ENCODE measurements around the gene KRTAP10-2. TPM values are rescaled to one million over a fixed set of nuclear protein-coding genes. Genes with fewer than 3 reads are reported as not detected.

Gene KRTAP10-2
- total and polyA plus RNA-seq, 9 of the 15 experiments (the other 6 are each of a cell fraction or from before 2014, with no cell fraction given), result not detected

GRCh38 chr21:44571296-44571695 is 20.0 kb upstream of the KRTAP10-2 start:
- Histone ChIP-seq H4K20me1 (replicated peaks; ENCODE audit: control insufficient read depth, insufficient read depth, low read length) (no peaks in the 10 kb centered on the region), H3K9me1 (ENCODE audit: control insufficient read depth, insufficient read depth, low read length) (no peaks in the 10 kb centered on the region), H3K9ac (ENCODE audit: insufficient read depth in 1 of 2, low read depth in 2 of 2, low read length in 2 of 2) (no peak overlapping the region), H3K9me3 (replicated peaks; ENCODE audit: control insufficient read depth, insufficient read depth, low read depth, low read length) (no peaks in the 10 kb centered on the region), H3K4me2 (ENCODE audit: insufficient read depth, low read length) (no peak overlapping the region), H3K4me1 (replicated peaks in 1 of 2; ENCODE audit: control insufficient read depth in 2 of 2, insufficient read depth in 2 of 2, low read length in 2 of 2) (peaks cover 0 to 24% of the 10 kb centered on the region in 2 experiments; a peak in 1 of 5 replicates), H3K27me3 (ENCODE audit: control insufficient read depth in 2 of 2, insufficient read depth in 2 of 2, low read length in 2 of 2) (peaks cover 20 to 56% of the 10 kb centered on the region in 2 experiments; a peak in 4 of 5 replicates), H3K27ac (ENCODE audit: extremely low read depth, low read depth, low read length) (no peak overlapping the region), H3K4me3 (no peak overlapping the region), H3K79me2 (ENCODE audit: control insufficient read depth, insufficient read depth, low read length) (no peaks in the 10 kb centered on the region), H3K36me3 (ENCODE audit: control insufficient read depth, insufficient read depth, low read length) (no peaks in the 10 kb centered on the region), H2AFZ (ENCODE audit: low read depth, low read length) (no peak overlapping the region)
- ATAC-seq (no peak), DNase-seq (ENCODE audit: extremely low read depth in 1 of 4, low spot score in 3 of 4) (no peak), FAIRE-seq (no peak)
- ChIA-PET CTCF (ENCODE audit: low intra/inter-chr PET ratio) (no interaction called here), POLR2A (no interaction called here)
- intact Hi-C loops (cut with micrococcal nuclease) (no loop called here), in situ Hi-C loops (cut with MboI) (no loop called here)
- peak; percentile 35; the same call in 1 of the 2 replicates for TF ChIP-seq ZNF121 (CRISPR knock-in tag; conservative IDR thresholded peaks at IDR 0.05)
- TF ChIP-seq CHD1 (IDR thresholded peaks at IDR 0.05; ENCODE audit: low read length), result no peak
- no TSS peak for BruUV-seq (replicated peaks)
- 0% methylated on average over 4 of the region's 4 CpGs for WGBS (ENCODE audit: insufficient coverage, low coverage, missing lambda C conversion rate)

DNA sequence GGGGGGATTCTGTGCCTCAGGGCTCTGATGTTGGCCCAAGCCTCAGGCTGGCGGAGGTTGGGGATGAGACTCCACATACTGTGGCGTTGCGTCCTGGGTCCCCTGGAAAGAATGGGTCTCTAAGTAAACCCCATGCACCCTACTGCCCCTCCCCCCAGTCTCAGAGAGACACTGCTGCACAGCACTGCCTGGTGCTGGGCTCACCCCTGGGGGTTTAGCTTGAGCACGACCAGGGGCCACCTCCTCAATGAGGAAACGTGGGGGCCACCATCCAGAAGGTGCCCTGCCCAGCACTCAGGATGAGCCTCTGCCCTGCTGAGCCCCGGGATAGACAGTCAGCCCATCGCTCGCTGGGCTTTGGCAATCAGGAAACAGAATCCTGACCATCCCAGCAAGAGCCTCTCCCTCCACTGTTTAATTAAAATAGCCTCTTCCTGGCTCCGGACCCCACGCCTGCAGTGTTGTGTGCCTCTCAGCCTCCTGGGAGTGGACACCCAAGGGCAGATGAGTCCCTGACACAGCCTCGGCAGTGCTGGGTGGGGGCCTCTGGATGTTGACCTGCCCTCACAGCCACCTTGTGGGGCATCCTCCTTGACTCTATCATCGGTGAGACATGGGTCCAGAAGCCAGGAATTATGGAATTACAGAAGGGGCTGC is 18.7 kb upstream of the KRTAP10-2 start:
- Histone ChIP-seq H3K4me1 (replicated peaks in 1 of 2; ENCODE audit: control insufficient read depth in 2 of 2, insufficient read depth in 2 of 2, low read length in 2 of 2) (peaks cover 0 to 24% of the 10 kb centered on the region in 2 experiments; a peak in 1 of 5 replicates), H4K20me1 (replicated peaks; ENCODE audit: control insufficient read depth, insufficient read depth, low read length) (no peaks in the 10 kb centered on the region), H3K9me3 (replicated peaks; ENCODE audit: control insufficient read depth, insufficient read depth, low read depth, low read length) (no peaks in the 10 kb centered on the region), H3K4me3 (no peak overlapping the region), H3K27me3 (ENCODE audit: control insufficient read depth in 2 of 2, insufficient read depth in 2 of 2, low read length in 2 of 2) (peaks cover 20 to 43% of the 10 kb centered on the region in 2 experiments; a peak in 3 of 5 replicates), H2AFZ (ENCODE audit: low read depth, low read length) (no peak overlapping the region), H3K9me1 (ENCODE audit: control insufficient read depth, insufficient read depth, low read length) (no peaks in the 10 kb centered on the region), H3K36me3 (ENCODE audit: control insufficient read depth, insufficient read depth, low read length) (no peaks in the 10 kb centered on the region), H3K4me2 (ENCODE audit: insufficient read depth, low read length) (no peak overlapping the region), H3K27ac (ENCODE audit: extremely low read depth, low read depth, low read length) (no peak overlapping the region), H3K79me2 (ENCODE audit: control insufficient read depth, insufficient read depth, low read length) (no peaks in the 10 kb centered on the region), H3K9ac (ENCODE audit: insufficient read depth in 1 of 2, low read depth in 2 of 2, low read length in 2 of 2) (no peak overlapping the region)
- ATAC-seq (no peak), DNase-seq (ENCODE audit: extremely low read depth in 1 of 4, low spot score in 3 of 4) (no peak), FAIRE-seq (no peak)
- intact Hi-C loops (cut with micrococcal nuclease), result no loop called here
- 3% methylated on average over 11 of the region's 12 CpGs for WGBS (ENCODE audit: insufficient coverage, low coverage, missing lambda C conversion rate)
- in situ Hi-C loops (cut with MboI), result no loop called here
- ChIA-PET CTCF (ENCODE audit: low intra/inter-chr PET ratio) (no interaction called here), POLR2A (no interaction called here)
- BruUV-seq (replicated peaks), result no TSS peak
- TF ChIP-seq THAP12 (CRISPR knock-in tag; IDR thresholded peaks at IDR 0.05), result no peak
- TF ChIP-seq HLTF (IDR thresholded peaks at IDR 0.05), result no peak
- no peak for TF ChIP-seq ZNF184 (CRISPR knock-in tag; IDR thresholded peaks at IDR 0.05)
- TF ChIP-seq, protein P1, sequence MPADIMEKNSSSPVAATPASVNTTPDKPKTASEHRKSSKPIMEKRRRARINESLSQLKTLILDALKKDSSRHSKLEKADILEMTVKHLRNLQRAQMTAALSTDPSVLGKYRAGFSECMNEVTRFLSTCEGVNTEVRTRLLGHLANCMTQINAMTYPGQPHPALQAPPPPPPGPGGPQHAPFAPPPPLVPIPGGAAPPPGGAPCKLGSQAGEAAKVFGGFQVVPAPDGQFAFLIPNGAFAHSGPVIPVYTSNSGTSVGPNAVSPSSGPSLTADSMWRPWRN (IDR thresholded peaks at IDR 0.05; ENCODE audit: low read depth), result no peak
- TF ChIP-seq, protein P2, sequence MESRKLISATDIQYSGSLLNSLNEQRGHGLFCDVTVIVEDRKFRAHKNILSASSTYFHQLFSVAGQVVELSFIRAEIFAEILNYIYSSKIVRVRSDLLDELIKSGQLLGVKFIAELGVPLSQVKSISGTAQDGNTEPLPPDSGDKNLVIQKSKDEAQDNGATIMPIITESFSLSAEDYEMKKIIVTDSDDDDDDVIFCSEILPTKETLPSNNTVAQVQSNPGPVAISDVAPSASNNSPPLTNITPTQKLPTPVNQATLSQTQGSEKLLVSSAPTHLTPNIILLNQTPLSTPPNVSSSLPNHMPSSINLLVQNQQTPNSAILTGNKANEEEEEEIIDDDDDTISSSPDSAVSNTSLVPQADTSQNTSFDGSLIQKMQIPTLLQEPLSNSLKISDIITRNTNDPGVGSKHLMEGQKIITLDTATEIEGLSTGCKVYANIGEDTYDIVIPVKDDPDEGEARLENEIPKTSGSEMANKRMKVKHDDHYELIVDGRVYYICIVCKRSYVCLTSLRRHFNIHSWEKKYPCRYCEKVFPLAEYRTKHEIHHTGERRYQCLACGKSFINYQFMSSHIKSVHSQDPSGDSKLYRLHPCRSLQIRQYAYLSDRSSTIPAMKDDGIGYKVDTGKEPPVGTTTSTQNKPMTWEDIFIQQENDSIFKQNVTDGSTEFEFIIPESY (CRISPR knock-in tag; IDR thresholded peaks at IDR 0.05), result no peak
- no peak for TF ChIP-seq CCAR2 (IDR thresholded peaks at IDR 0.05; ENCODE audit: low read depth, low read length)
- no peak for TF ChIP-seq MCM3 (IDR thresholded peaks at IDR 0.05)
- no peak for TF ChIP-seq MYC (IDR thresholded peaks at IDR 0.05; ENCODE audit: low read depth, low read length)
- TF ChIP-seq MYC (CRISPR knock-in tag; IDR thresholded peaks at IDR 0.05; ENCODE audit: borderline replicate concordance, low read depth), result no peak
- TF ChIP-seq IRF2 (CRISPR knock-in tag; IDR thresholded peaks at IDR 0.05), result no peak

Measured in K562 (cell line).